PC-9 (cell line): ENCODE data around the gene DLGAP1. TPM values are rescaled to one million over a fixed set of nuclear protein-coding genes. Genes with fewer than 3 reads are reported as not detected.

Source experiments
- BruUV-seq: library from RNA; stranded (reverse); fragments of 400-500 nt; replicated peaks from 2 replicates; lab custom pipeline; 2021; lab: Mats Ljungman, UMichigan
- CTCF ChIA-PET: fragments of 300-600 bp; sonication (Branson Sonifier 250); formaldehyde crosslinking; loops from one replicate; lab custom pipeline; 2022; ENCODE audit warnings: antibody characterized with exemption; lab: Charles Lee
- POLR2A ChIA-PET: fragments of 300-600 bp; sonication (Branson Sonifier 250); formaldehyde crosslinking; loops from one replicate; lab custom pipeline; 2022; ENCODE audit warnings: antibody characterized with exemption; ENCODE audit not compliant: unreplicated experiment; lab: Charles Lee
- DNase-seq, 2 experiments: peaks; one replicate each; pipeline versions ENCODE4 v3.0.0 to v3.0.0-alpha.2; 2015 to 2022; ENCODE audit warnings: mixed read lengths in 1 of 2
- H2AFZ ChIP-seq: fragments of 200-600 bp; sonication (generic); 2 replicates; pipeline ENCODE4 v1.8.1; 2017; ENCODE audit warnings: antibody characterized with exemption
- H3F3A ChIP-seq: fragments of 200-600 bp; sonication (generic); 2 replicates; pipeline ENCODE4 v1.8.1; 2017; ENCODE audit warnings: antibody characterized with exemption, mild to moderate bottlenecking, low read depth; ENCODE audit not compliant: insufficient read depth
- H3K27ac ChIP-seq: fragments of 200-600 bp; sonication (generic); 2 replicates; pipeline ENCODE4 v1.6.1; 2016; ENCODE audit warnings: mixed run types
- H3K27me3 ChIP-seq: fragments of 200-600 bp; sonication (generic); 2 replicates; pipeline ENCODE4 v1.6.1; 2016; ENCODE audit warnings: low read depth, mixed run types; ENCODE audit not compliant: insufficient read depth
- H3K36me3 ChIP-seq: fragments of 200-600 bp; sonication (generic); 2 replicates; pipeline ENCODE4 v1.6.1; 2016; ENCODE audit warnings: low read depth, mixed run types
- H3K4me1 ChIP-seq: fragments of 200-600 bp; sonication (generic); replicated peaks from 2 replicates; pipeline ENCODE4 v1.6.1; 2016; ENCODE audit warnings: mixed run types; ENCODE audit not compliant: insufficient read depth
- H3K4me2 ChIP-seq: fragments of 200-600 bp; sonication (generic); 2 replicates; pipeline ENCODE4 v1.6.1; 2017; ENCODE audit warnings: mixed run types
- H3K4me3 ChIP-seq: fragments of 200-600 bp; sonication (generic); 2 replicates; pipeline ENCODE4 v1.6.1; 2016; ENCODE audit warnings: mixed run types
- H3K79me2 ChIP-seq: fragments of 200-600 bp; sonication (generic); 2 replicates; pipeline ENCODE4 v1.6.1; 2017; ENCODE audit warnings: low read depth, mixed run types
- H3K9me2 ChIP-seq: fragments of 200-600 bp; sonication (generic); 2 replicates; pipeline ENCODE4 v1.8.1; 2017; ENCODE audit warnings: mild to moderate bottlenecking; ENCODE audit not compliant: insufficient read depth
- H3K9me3 ChIP-seq: fragments of 200-600 bp; sonication (generic); 2 replicates; pipeline ENCODE4 v1.8.1; 2016; ENCODE audit warnings: low read depth; ENCODE audit not compliant: insufficient read depth
- H4K20me1 ChIP-seq: fragments of 200-600 bp; sonication (generic); 2 replicates; pipeline ENCODE4 v1.8.1; 2017; ENCODE audit not compliant: insufficient read depth
- EZH2 ChIP-seq: fragments of 200-600 bp; sonication (generic); IDR thresholded peaks from 2 replicates; pipeline ENCODE4 v1.8.0; 2017; ENCODE audit warnings: antibody characterized with exemption, low read depth
- intact Hi-C: fragments of 100-400 bp; cut with micrococcal nuclease; formaldehyde crosslinking; loops from one replicate; pipeline ENCODE4 v1.10.0; 2022; ENCODE audit not compliant: unreplicated experiment
- total RNA-seq: library from RNA; stranded (reverse); gene quantifications from 2 replicates; pipeline ENCODE4 v1.2.3, GENCODE V29; 2021
- TF ChIP-seq, protein P1 (sequence below): fragments of 200-600 bp; sonication (generic); conservative IDR thresholded peaks from 2 replicates; pipeline ENCODE4 v1.6.1; 2017; ENCODE audit warnings: mixed run types, antibody characterized with exemption, mild to moderate bottlenecking, moderate library complexity

The DLGAP1 gene
- total RNA-seq, 1 experiment from 2014 or later, result not detected

DNA sequence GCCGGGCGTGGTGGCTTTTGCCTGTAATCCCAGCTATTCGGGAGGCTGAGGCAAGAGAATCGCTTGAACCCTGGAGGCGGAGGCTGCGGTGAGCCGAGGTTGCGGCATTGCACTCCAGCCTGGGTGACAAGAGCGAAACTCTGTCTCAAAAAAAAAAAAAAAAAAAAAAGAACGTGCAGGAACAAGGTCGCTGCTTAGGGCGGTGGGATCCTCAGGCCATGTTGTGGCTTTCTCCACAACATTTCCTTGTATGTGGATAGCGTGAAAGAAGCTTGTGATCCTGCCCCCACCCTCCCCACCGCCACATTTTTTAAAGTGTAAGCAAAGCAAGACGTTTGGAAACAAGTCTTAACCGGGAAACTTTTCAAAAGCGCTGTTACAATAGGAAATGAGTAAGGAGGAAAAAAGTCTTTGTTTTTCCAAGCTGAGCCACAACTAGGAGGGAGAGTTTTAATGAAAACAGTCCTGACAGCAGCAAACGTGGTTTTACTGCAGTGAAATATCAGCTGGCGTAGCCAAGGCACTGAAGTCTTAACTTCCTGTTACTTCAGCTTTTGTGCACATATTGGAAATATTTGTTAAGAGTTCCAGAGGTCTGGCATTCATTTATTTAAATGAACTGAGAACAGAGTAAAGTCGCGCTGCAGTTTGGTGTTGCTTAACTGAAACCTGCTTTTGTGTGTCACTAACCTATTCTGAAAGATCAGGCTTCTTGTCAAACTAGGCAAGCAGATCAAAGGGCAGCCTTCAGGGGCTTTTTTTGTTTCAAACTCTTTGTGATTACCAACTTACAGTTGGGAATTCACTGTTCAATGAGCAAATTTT, 1001.4 kb downstream of the DLGAP1 start:
- Histone ChIP-seq H3K4me1 (peaks cover 42% of the 10 kb centered on the region), H3K79me2 (peaks cover 96% of the 10 kb centered on the region), H3K4me3 (peak overlapping the region; percentile 83), H3F3A (peaks cover 72% of the 10 kb centered on the region), H3K27ac (peak overlapping the region; percentile 96), H4K20me1 (peaks cover 42% of the 10 kb centered on the region), H3K27me3 (no peaks in the 10 kb centered on the region; the same call in 1 of the 2 replicates), H2AFZ (no peak overlapping the region), H3K9me3 (no peaks in the 10 kb centered on the region), H3K36me3 (peaks cover 41% of the 10 kb centered on the region), H3K9me2 (no peaks in the 10 kb centered on the region), H3K4me2 (peak overlapping the region; percentile 84)
- TF ChIP-seq, protein P1, sequence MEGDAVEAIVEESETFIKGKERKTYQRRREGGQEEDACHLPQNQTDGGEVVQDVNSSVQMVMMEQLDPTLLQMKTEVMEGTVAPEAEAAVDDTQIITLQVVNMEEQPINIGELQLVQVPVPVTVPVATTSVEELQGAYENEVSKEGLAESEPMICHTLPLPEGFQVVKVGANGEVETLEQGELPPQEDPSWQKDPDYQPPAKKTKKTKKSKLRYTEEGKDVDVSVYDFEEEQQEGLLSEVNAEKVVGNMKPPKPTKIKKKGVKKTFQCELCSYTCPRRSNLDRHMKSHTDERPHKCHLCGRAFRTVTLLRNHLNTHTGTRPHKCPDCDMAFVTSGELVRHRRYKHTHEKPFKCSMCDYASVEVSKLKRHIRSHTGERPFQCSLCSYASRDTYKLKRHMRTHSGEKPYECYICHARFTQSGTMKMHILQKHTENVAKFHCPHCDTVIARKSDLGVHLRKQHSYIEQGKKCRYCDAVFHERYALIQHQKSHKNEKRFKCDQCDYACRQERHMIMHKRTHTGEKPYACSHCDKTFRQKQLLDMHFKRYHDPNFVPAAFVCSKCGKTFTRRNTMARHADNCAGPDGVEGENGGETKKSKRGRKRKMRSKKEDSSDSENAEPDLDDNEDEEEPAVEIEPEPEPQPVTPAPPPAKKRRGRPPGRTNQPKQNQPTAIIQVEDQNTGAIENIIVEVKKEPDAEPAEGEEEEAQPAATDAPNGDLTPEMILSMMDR, result no peak
- TF ChIP-seq EZH2, result no peak
- CTCF ChIA-PET, result interaction anchor here (0.6 to 2.4 kb wide), 6 partner anchors 42 to 460 kb away, joined by 3 to 13 read pairs (median 4); no protein-coding TSS in a partner anchor
- no TSS peak for BruUV-seq
- POLR2A ChIA-PET, result interaction anchor here (0.6 to 1.3 kb wide), 12 partner anchors 12 to 341 kb away, joined by 3 to 17 read pairs (median 6); no protein-coding TSS in a partner anchor
- DNase-seq, result peak; percentile 61 to 83
- intact Hi-C loops, result loop anchor here (1.0 to 5.0 kb wide), 5 partner anchors 133 to 319 kb away; no protein-coding TSS in a partner anchor

DNA sequence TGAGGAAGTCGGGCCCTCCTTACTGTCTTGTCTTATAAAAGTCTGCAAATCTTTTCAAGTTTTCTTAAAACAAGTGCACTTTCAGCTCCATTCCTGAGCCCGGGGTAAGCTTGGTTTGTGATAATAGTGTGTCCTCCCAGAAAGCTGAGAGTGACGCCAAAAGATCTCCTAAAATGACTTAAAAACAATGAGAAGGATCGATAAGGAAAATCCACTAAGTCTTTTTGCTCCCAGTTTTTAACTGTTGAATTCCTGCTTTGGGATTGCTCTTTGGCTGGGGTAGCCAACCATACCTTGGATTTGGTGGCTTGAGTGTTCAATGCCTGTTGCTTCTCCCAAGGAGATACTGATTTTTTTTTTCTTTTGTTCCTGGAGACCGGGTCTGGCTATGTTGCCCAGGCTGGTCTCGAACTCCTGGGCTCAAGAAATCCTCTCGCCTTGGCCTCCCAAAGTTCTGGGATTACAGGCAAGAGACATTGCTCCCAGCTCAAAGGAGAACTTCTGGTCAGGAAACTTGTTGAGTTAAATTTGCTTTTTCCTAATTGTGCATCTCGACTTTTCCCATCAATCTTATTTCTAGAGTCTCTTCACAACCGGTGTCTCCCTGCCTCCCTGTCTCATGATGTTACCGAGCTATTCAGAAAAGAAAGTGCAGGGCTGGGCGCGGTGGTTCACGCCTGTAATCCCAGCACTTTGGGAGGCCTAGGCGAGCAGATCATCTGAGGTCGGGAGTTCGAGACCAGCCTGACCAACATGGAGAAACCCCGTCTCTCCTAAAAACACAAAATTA, 1002.2 kb downstream of the DLGAP1 start:
- H3K9me2 ChIP-seq, result no peaks in the 10 kb centered on the region
- intact Hi-C loops, result loop anchor here (5.0 kb wide), 1 partner anchor 319 kb away; no protein-coding TSS in a partner anchor
- ChIA-PET POLR2A (interaction anchor here (0.6 to 1.0 kb wide), 11 partner anchors 13 to 319 kb away, joined by 3 to 17 read pairs (median 6); no protein-coding TSS in a partner anchor), CTCF (interaction anchor here (0.7 to 2.4 kb wide), 4 partner anchors 41 to 460 kb away, joined by 3 to 13 read pairs (median 4); no protein-coding TSS in a partner anchor)
- TF ChIP-seq EZH2, result no peak
- TF ChIP-seq, protein P1, result no peak
- H3K4me3 ChIP-seq, result peak overlapping the region; percentile 83
- peaks cover 92% of the 10 kb centered on the region for H3K79me2 ChIP-seq
- H3K27ac ChIP-seq, result peak overlapping the region; percentile 96
- H2AFZ ChIP-seq, result no peak overlapping the region
- H3K27me3 ChIP-seq, result no peaks in the 10 kb centered on the region; the same call in 1 of the 2 replicates
- peaks cover 34% of the 10 kb centered on the region for H3K4me1 ChIP-seq
- peaks cover 33% of the 10 kb centered on the region for H3K36me3 ChIP-seq
- no TSS peak for BruUV-seq
- H3K9me3 ChIP-seq, result no peaks in the 10 kb centered on the region
- H4K20me1 ChIP-seq, result peaks cover 34% of the 10 kb centered on the region
- DNase-seq, result no peak
- H3F3A ChIP-seq, result peaks cover 70% of the 10 kb centered on the region
- H3K4me2 ChIP-seq, result peak overlapping the region; percentile 84
